Subcutaneous adipose tissue (tissue), 4 donors: Measurements from ENCODE around the gene FAM9A. TPM values are rescaled to one million over a fixed set of nuclear protein-coding genes. Genes with fewer than 3 reads are reported as not detected.

Experiments
- CTCF ChIP-seq: fragments of 450-650 bp; IDR thresholded peaks from one replicate; pipeline ENCODE4 v1.5.1; 2016; ENCODE audit warnings: low read depth, mild to moderate bottlenecking, control low read depth, antibody characterized with exemption, moderate library complexity
- total RNA-seq, 4 donors: library from RNA; depleted of rRNA; stranded (reverse); fragments of >200 nt; gene quantifications; one replicate each; pipeline ENCODE4 v1.1.0, GENCODE V29; 2016

Gene FAM9A
- total RNA-seq, 4 donors from 2014 or later: not detected

- no peak for TF ChIP-seq CTCF
These were observed 45.1 kb upstream of the FAM9A start for GRCh38 chrX:8846266-8846665.

- no peak for TF ChIP-seq CTCF
These were observed 44.3 kb upstream of the FAM9A start for GRCh38 chrX:8845469-8845868.

- TF ChIP-seq CTCF: no peak
These were observed 43.9 kb upstream of the FAM9A start for GRCh38 chrX:8845060-8845459.

GRCh38 chrX:8844157-8844556 lies 43.0 kb upstream of the FAM9A start:
- TF ChIP-seq CTCF: no peak

GRCh38 chrX:8841911-8842310 lies 40.7 kb upstream of the FAM9A start:
- no peak for TF ChIP-seq CTCF

GRCh38 chrX:8834392-8834791 lies 33.2 kb upstream of the FAM9A start:
- TF ChIP-seq CTCF: no peak

GRCh38 chrX:8832582-8833378 lies 31.6 kb upstream of the FAM9A start:
- TF ChIP-seq CTCF: no peak
